ENCODE results near the gene CLPTM1. TPM values are rescaled to one million over a fixed set of nuclear protein-coding genes. Genes with fewer than 3 reads are reported as not detected.
A peak's percentile ranks its signal among the peaks of the same experiment; 100 is the strongest.
"Not testable (repeated sequence)": the region's sequence is repeated elsewhere in the genome, so short reads cannot be mapped to it uniquely, and the experiment has no call there.

CLPTM1 gene
- total RNA-seq, 1 donor from 2014 or later, result 115 TPM

DNA sequence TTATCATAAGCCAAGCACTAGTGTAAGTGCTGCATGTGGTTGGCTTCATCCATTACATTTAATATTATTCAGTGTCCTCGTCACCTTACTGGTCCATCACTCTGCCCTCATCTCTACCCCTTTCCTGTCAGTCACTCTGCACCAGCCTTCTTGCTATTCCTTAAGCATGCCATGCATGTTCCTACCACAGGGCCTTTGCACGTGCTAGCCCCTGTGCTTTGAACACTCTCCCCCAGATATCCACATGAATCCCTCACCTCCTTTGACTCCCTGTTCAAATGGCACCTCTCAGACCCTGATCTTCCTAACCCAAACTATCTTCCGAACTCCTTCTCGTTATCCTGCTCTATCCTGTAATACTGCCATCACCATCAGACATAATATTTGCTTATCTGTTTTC, 42.8 kb downstream of the CLPTM1 start:
- no peak for DNase-seq (ENCODE audit: low read depth)
- peaks cover 6% of the 10 kb centered on the region for H4K20me1 ChIP-seq (ENCODE audit: insufficient read depth, low read length)

DNA sequence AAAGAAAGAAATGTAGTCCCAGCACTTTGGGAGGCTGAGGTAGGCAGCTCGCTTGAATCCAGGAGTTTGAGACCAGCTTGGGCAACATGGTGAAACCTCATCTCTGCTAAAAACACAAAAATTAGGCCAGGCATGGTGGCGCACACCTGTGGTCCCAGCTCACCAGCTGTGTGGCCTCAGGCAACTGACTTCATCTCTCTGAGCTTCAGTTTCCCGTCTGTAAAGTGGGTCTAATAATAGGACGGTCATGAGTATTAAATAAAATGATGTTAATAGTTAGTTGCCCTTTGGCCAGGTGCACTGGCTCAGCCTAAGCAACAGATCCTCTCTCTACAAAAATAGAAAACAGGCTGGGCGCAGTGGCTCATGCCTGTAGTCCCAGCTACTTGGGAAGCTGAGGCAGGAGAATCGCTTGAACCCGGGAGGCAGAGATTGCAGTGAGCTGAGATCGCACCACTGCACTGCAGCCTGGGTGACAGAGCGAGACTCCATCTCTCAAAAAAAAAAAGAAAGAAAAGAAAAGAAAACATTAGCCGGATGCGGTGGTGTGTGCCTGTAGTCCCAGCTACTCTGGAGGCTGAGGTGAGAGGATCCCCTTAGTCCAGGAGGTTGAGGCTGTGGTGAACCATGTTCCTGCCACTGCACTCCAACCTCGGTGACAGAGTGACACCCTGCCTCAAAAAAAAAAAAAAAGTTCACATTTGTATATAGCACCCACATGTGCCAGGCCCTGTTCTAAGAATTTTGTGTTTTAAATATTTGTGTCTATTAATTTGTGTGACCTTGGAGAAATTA, 44.1 kb downstream of the CLPTM1 start:
- DNase-seq (ENCODE audit: low read depth); H3K27me3 Mint-ChIP-seq (ENCODE audit: low read depth, unreplicated experiment); H3K79me2 ChIP-seq (ENCODE audit: insufficient read depth, low read length); H3K36me3 Mint-ChIP-seq (ENCODE audit: low read depth, unreplicated experiment); H3K9me3 ChIP-seq (ENCODE audit: insufficient read depth, low read depth, low read length); H3K9me3 Mint-ChIP-seq (ENCODE audit: unreplicated experiment); H3K27ac Mint-ChIP-seq (ENCODE audit: unreplicated experiment); H3K27ac ChIP-seq (ENCODE audit: low read depth, low read length); H3K9ac ChIP-seq (ENCODE audit: low read length); H3K4me1 Mint-ChIP-seq (ENCODE audit: low read depth, unreplicated experiment); H2AFZ ChIP-seq (ENCODE audit: low read depth, low read length); H3K4me2 ChIP-seq (ENCODE audit: low read length); FAIRE-seq; H3K4me1 ChIP-seq (ENCODE audit: insufficient read depth, low read length); H3K27me3 ChIP-seq (ENCODE audit: insufficient read depth, low read length); H3K36me3 ChIP-seq (ENCODE audit: insufficient read depth, low read length); H3K4me3 ChIP-seq (ENCODE audit: insufficient read depth, low read depth, low read length); H4K20me1 ChIP-seq (ENCODE audit: insufficient read depth, low read length): not testable (repeated sequence)
- H3K4me3 Mint-ChIP-seq (ENCODE audit: unreplicated experiment), result peak overlapping the region; percentile 68

More for the DNA sequence above, 42.8 kb downstream of the CLPTM1 start:
- Mint-ChIP-seq H3K9me3 (ENCODE audit: unreplicated experiment) (no peaks in the 10 kb centered on the region), H3K27me3 (ENCODE audit: low read depth, unreplicated experiment) (no peaks in the 10 kb centered on the region), H3K4me1 (ENCODE audit: low read depth, unreplicated experiment) (no peaks in the 10 kb centered on the region), H3K36me3 (ENCODE audit: low read depth, unreplicated experiment) (no peaks in the 10 kb centered on the region), H3K4me3 (ENCODE audit: unreplicated experiment) (no peak overlapping the region), H3K27ac (ENCODE audit: unreplicated experiment) (no peak overlapping the region)
- H3K36me3 ChIP-seq (ENCODE audit: insufficient read depth, low read length), result peaks cover 2% of the 10 kb centered on the region
- H3K4me3 ChIP-seq (ENCODE audit: insufficient read depth, low read depth, low read length), result no peak overlapping the region
- TF ChIP-seq EZH2 (IDR thresholded peaks at IDR 0.05; ENCODE audit: insufficient read depth, low read length), result no peak
- TF ChIP-seq, protein P1, sequence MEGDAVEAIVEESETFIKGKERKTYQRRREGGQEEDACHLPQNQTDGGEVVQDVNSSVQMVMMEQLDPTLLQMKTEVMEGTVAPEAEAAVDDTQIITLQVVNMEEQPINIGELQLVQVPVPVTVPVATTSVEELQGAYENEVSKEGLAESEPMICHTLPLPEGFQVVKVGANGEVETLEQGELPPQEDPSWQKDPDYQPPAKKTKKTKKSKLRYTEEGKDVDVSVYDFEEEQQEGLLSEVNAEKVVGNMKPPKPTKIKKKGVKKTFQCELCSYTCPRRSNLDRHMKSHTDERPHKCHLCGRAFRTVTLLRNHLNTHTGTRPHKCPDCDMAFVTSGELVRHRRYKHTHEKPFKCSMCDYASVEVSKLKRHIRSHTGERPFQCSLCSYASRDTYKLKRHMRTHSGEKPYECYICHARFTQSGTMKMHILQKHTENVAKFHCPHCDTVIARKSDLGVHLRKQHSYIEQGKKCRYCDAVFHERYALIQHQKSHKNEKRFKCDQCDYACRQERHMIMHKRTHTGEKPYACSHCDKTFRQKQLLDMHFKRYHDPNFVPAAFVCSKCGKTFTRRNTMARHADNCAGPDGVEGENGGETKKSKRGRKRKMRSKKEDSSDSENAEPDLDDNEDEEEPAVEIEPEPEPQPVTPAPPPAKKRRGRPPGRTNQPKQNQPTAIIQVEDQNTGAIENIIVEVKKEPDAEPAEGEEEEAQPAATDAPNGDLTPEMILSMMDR (IDR thresholded peaks at IDR 0.05; ENCODE audit: insufficient read depth, low read depth, low read length), result no peak
- no peak overlapping the region for H3K27ac ChIP-seq (ENCODE audit: low read depth, low read length)
- no peak for FAIRE-seq
- no peak overlapping the region for H3K4me2 ChIP-seq (ENCODE audit: low read length)
- H3K9me3 ChIP-seq (ENCODE audit: insufficient read depth, low read depth, low read length), result no peaks in the 10 kb centered on the region
- no peak overlapping the region for H2AFZ ChIP-seq (ENCODE audit: low read depth, low read length)
- H3K4me1 ChIP-seq (ENCODE audit: insufficient read depth, low read length), result peaks cover 4% of the 10 kb centered on the region
- no peaks in the 10 kb centered on the region for H3K27me3 ChIP-seq (ENCODE audit: insufficient read depth, low read length)
- H3K9ac ChIP-seq (ENCODE audit: low read length), result no peak overlapping the region
- H3K79me2 ChIP-seq (ENCODE audit: insufficient read depth, low read length), result no peaks in the 10 kb centered on the region

DNA sequence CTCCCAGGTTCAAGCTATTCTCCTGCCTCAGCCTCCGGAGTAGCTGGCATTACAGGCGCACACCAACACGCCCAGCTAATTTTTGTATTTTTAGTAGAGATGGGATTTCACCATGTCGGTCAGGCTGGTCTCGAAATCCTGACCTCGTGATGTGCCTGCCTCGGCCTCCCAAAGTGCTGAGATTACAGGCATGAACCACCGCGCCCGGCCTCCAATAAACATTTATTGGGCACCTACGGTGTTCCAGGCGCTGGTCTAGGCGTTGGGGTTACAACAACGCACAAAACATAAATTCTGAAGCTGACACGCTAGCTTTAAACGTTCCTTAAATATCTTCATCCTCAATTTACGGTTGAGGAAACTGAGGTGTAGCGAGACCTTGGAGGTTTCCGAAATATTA, 45.5 kb downstream of the CLPTM1 start:
- H3K27me3 ChIP-seq (ENCODE audit: insufficient read depth, low read length); H3K4me1 ChIP-seq (ENCODE audit: insufficient read depth, low read length); H3K36me3 Mint-ChIP-seq (ENCODE audit: low read depth, unreplicated experiment); H3K9me3 ChIP-seq (ENCODE audit: insufficient read depth, low read depth, low read length); DNase-seq (ENCODE audit: low read depth); H3K27me3 Mint-ChIP-seq (ENCODE audit: low read depth, unreplicated experiment); H3K36me3 ChIP-seq (ENCODE audit: insufficient read depth, low read length); H3K4me1 Mint-ChIP-seq (ENCODE audit: low read depth, unreplicated experiment); H3K9me3 Mint-ChIP-seq (ENCODE audit: unreplicated experiment); H4K20me1 ChIP-seq (ENCODE audit: insufficient read depth, low read length); FAIRE-seq; H3K79me2 ChIP-seq (ENCODE audit: insufficient read depth, low read length): not testable (repeated sequence)
- Histone ChIP-seq H3K9ac (ENCODE audit: low read length) (peak overlapping the region; percentile 73), H2AFZ (ENCODE audit: low read depth, low read length) (peak overlapping the region; percentile 83), H3K4me2 (ENCODE audit: low read length) (peak overlapping the region; percentile 88), H3K4me3 (ENCODE audit: insufficient read depth, low read depth, low read length) (peak overlapping the region; percentile 51), H3K27ac (ENCODE audit: low read depth, low read length) (peak overlapping the region; percentile 72)
- Mint-ChIP-seq H3K27ac (ENCODE audit: unreplicated experiment) (peak overlapping the region; percentile 69), H3K4me3 (ENCODE audit: unreplicated experiment) (peak overlapping the region; percentile 70)
